GM12892 (cell line): Measurements from ENCODE around the gene ETFBKMT. TPM values are rescaled to one million over a fixed set of nuclear protein-coding genes. Genes with fewer than 3 reads are reported as not detected.

Experiments used
- DNase-seq: peaks from one replicate; pipeline ENCODE4 v3.0.0; 2011; ENCODE audit not compliant: insufficient read length
- FAIRE-seq: peaks from 2 replicates; lab custom pipeline; 2011; peaks lifted over from hg19 to GRCh38; lab: Jason Lieb, UNC
- POLR2A ChIP-seq: IDR thresholded peaks from 2 replicates; pipeline ENCODE4 v1.6.1; 2011; ENCODE audit warnings: low read depth, low read length, control low read depth
- POLR2AphosphoS5 ChIP-seq: IDR thresholded peaks from 2 replicates; pipeline ENCODE4 v1.6.1; 2011; ENCODE audit warnings: low read depth, low read length, control low read depth
- TAF1 ChIP-seq: IDR thresholded peaks from 2 replicates; pipeline ENCODE4 v1.6.1; 2011; ENCODE audit warnings: low read depth, mild to moderate bottlenecking, control low read depth, low read length, borderline replicate concordance
- polyA plus RNA-seq: library from polyadenylated mRNA; unstranded; fragments of >200 nt; gene quantifications from one replicate; pipeline ENCODE4 v1.2.1, GENCODE V29; 2012; ENCODE audit warnings: missing spikeins, inconsistent platforms; ENCODE audit not compliant: missing spikeins

The ETFBKMT gene, protein sequence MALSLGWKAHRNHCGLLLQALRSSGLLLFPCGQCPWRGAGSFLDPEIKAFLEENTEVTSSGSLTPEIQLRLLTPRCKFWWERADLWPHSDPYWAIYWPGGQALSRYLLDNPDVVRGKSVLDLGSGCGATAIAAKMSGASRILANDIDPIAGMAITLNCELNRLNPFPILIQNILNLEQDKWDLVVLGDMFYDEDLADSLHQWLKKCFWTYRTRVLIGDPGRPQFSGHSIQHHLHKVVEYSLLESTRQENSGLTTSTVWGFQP
- 0.83 TPM for polyA plus RNA-seq

DNA sequence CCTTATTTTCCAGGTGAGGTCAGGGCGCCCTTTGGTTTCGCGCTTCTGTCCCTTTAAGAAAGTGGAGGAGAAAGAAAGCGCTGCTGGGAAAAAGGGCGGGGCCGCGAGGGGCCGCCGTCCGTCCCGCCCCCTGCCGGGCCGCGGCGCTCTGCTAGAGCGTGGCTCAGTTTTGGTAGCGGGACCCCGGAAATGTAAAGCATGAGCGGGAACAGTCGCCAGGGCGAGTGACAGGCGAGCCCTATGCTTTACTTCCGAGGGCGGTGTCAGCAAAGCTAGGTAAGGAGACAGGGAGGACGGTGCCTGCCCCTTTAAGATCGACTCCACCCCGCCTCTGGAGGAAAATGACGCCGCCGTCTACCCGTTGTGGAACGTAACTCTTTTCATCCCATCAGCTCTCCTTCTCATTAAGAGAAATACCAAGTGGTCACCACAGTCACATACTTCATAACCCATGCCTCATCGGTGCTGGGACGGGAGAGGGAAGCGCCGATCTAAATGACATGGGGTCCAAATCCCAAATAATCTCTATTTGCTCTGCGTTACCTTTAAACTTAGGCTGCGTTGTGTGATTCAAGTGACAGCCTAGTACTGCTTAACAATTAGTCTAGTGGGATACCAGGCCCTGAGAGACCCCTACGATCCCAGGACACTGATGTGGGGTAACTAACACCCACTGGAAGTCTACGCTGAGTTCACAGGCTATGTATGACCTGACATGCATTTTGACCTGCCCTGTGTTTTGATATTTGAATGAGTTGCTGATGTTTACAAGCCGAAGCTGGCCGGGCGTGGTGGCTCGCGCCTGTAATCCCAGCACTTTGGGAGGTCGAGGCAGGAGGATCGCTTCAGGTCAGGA is at the start of gene ETFBKMT:
TSS of gene ETFBKMT (plus strand) at position 602 of the 856 bp plus-strand sequence. CDS start 2,266 bp downstream, outside the sequence.
- DNase-seq (peak; percentile 77), FAIRE-seq (peak; percentile 98)
- TF ChIP-seq POLR2AphosphoS5, result peak; percentile 40; the same call in 1 of the 2 replicates
- no peak for TF ChIP-seq TAF1
- TF ChIP-seq POLR2A, result peak; percentile 61; the same call in 1 of the 2 replicates

DNA sequence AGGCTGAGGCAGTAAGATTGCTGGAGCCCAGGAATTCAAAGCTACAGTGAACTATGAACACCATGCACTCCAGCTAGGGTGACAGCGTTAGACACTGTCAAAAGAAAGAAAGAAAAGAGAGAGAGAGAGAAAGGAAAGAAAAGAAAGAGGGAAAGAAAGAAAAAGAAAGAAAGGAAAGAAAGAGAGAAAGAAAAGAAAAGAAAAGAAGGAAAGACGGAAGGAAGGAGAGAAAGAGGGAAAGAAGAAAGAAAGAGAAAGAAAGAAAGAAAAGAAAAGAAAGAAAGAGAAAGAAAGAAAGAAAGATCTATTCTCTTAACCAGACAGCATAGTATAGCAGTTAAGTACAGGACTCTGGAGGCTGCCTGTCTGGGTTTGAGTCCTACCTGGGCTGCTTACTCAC is 46.7 kb upstream of the ETFBKMT start:
- DNase-seq (no peak), FAIRE-seq (no peak)
- no peak for TF ChIP-seq TAF1
- TF ChIP-seq POLR2A, result no peak
- TF ChIP-seq POLR2AphosphoS5, result no peak

GRCh38 chr12:31618228-31619025 is 41.1 kb upstream of the ETFBKMT start:
- DNase-seq, result no peak
- TF ChIP-seq POLR2AphosphoS5, result no peak
- TF ChIP-seq TAF1, result no peak
- TF ChIP-seq POLR2A, result no peak
- FAIRE-seq, result no peak

DNA sequence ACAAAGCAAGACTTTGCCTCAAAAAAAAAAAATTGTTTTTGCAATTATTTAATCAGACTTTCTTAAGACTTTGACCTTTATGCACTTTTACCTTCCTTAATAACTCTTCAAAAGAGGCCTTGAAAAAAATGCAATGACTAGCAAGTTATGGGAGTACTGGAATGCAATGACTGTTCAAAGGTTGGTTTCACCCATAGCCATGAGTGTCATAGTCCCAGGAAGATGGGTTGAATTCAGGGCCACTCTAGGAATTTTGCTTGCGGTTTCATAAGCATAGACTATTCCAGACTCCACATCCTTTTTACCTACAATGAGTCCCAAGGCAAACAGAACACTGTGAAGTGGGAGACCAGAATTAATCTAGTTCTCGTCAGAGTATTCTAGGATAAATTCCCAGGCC is 39.2 kb upstream of the ETFBKMT start:
- DNase-seq (no peak), FAIRE-seq (no peak)
- TF ChIP-seq POLR2AphosphoS5, result no peak
- no peak for TF ChIP-seq POLR2A
- TF ChIP-seq TAF1, result no peak

DNA sequence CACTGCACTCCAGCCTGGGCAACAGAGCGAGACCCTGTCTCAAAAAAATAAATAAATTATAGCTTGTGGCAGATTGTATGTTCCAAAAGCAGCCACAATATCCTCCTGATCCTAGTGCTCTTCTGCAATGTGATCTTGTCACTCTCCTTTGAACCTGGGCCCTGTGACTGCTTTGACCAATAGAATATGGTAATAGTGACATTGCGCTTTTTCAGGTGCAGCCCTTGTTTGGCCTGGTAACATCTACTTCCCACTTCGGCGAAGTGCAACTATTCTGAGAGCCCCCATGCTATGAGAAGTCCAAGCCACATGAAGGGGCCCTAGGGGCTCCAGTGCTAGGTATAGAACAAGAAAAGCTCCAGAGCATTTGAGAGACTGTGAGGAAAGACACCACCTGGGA is 37.5 kb upstream of the ETFBKMT start:
- no peak for DNase-seq
- TF ChIP-seq POLR2AphosphoS5 (no peak), POLR2A (no peak)
- FAIRE-seq, result no peak

- no peak for FAIRE-seq
- TF ChIP-seq POLR2AphosphoS5 (no peak), TAF1 (no peak), POLR2A (no peak)
- DNase-seq, result no peak
These were observed 33.1 kb upstream of the ETFBKMT start for GRCh38 chr12:31626270-31626995.

- FAIRE-seq, result no peak
- TF ChIP-seq POLR2AphosphoS5 (no peak), TAF1 (no peak), POLR2A (no peak)
These were observed 31.9 kb upstream of the ETFBKMT start for GRCh38 chr12:31627456-31628054.

GRCh38 chr12:31629756-31630732 is 29.4 kb upstream of the ETFBKMT start:
- no peak for FAIRE-seq
- DNase-seq, result no peak
- TF ChIP-seq POLR2AphosphoS5, result no peak
- TF ChIP-seq POLR2A, result no peak
- TF ChIP-seq TAF1, result no peak

More at GRCh38 chr12:31627456-31628054, 31.9 kb upstream of the ETFBKMT start:
- DNase-seq, result no peak

- TF ChIP-seq TAF1, result no peak
- TF ChIP-seq POLR2A, result no peak
- no peak for TF ChIP-seq POLR2AphosphoS5
- DNase-seq (no peak), FAIRE-seq (no peak)
These were observed 28.3 kb upstream of the ETFBKMT start for GRCh38 chr12:31631023-31631724.
